IMR-90 (cell line): Measurements from ENCODE around the gene PPP2R5E. TPM values are rescaled to one million over a fixed set of nuclear protein-coding genes. Genes with fewer than 3 reads are reported as not detected.

Experiments
- ATAC-seq: fragments of 200-7000 bp; cut with Tn5 transposase; 2 replicates; pipeline ENCODE4 v1.9.1; 2020; ENCODE audit warnings: low read depth, mild to moderate bottlenecking, moderate library complexity
- BruUV-seq: library from RNA; stranded (reverse); fragments of 400-500 nt; replicated peaks from 2 replicates; lab custom pipeline; 2021; lab: Mats Ljungman, UMichigan
- CTCF ChIA-PET: fragments of 300-600 bp; formaldehyde crosslinking; extraction: SDS; loops from one replicate; lab custom pipeline; 2021; ENCODE audit warnings: antibody characterized with exemption; lab: Yijun Ruan, JAX
- POLR2A ChIA-PET: fragments of 300-600 bp; sonication (Branson Sonifier 250); formaldehyde crosslinking; loops from one replicate; lab custom pipeline; 2022; ENCODE audit warnings: antibody characterized with exemption; ENCODE audit not compliant: unreplicated experiment; lab: Charles Lee
- DNase-seq: peaks from one replicate; pipeline ENCODE4 v3.0.0; 2013
- H2AFZ ChIP-seq: replicated peaks from 2 replicates; pipeline ENCODE3; 2013; ENCODE audit warnings: low read length, mild to moderate bottlenecking; ENCODE audit not compliant: poor library complexity
- H2AK5ac ChIP-seq: 2 replicates; pipeline ENCODE4 v1.6.1; 2013; ENCODE audit warnings: low read depth, low read length, inconsistent platforms
- H2AK9ac ChIP-seq: replicated peaks from 2 replicates; pipeline ENCODE3; 2013; ENCODE audit warnings: mild to moderate bottlenecking, low read depth, low read length, moderate library complexity; ENCODE audit not compliant: poor library complexity
- H2BK120ac ChIP-seq: 2 replicates; pipeline ENCODE4 v1.6.1; 2013; ENCODE audit warnings: low read depth, low read length, inconsistent platforms
- H2BK15ac ChIP-seq: 3 replicates; pipeline ENCODE4 v1.6.1; 2013; ENCODE audit warnings: low read depth, low read length, inconsistent platforms
- H2BK20ac ChIP-seq: 2 replicates; pipeline ENCODE4 v1.6.1; 2013; ENCODE audit warnings: low read depth, mild to moderate bottlenecking, inconsistent platforms, low read length, moderate library complexity
- H2BK5ac ChIP-seq: 2 replicates; pipeline ENCODE4 v1.6.1; 2013; ENCODE audit warnings: mild to moderate bottlenecking, low read depth, low read length, inconsistent platforms; ENCODE audit not compliant: poor library complexity, severe bottlenecking
- H3K14ac ChIP-seq: replicated peaks from 2 replicates; pipeline ENCODE4 v1.6.1; 2013; ENCODE audit warnings: low read depth, low read length, inconsistent platforms
- H3K18ac ChIP-seq: 2 replicates; pipeline ENCODE4 v1.6.1; 2013; ENCODE audit warnings: low read depth, low read length, control low read depth
- H3K23ac ChIP-seq: 2 replicates; pipeline ENCODE4 v1.6.1; 2013; ENCODE audit warnings: low read depth, low read length, inconsistent platforms
- H3K27ac ChIP-seq: 2 replicates; pipeline ENCODE4 v1.5.1; 2013; ENCODE audit warnings: mild to moderate bottlenecking, control low read depth, low read length; ENCODE audit not compliant: insufficient read depth
- H3K27me3 ChIP-seq: 2 replicates; pipeline ENCODE4 v1.6.1; 2013; ENCODE audit warnings: low read length; ENCODE audit not compliant: control insufficient read depth, insufficient read depth
- H3K36me3 ChIP-seq: 2 replicates; pipeline ENCODE4 v1.6.1; 2013; ENCODE audit warnings: low read length, mixed read lengths; ENCODE audit not compliant: control insufficient read depth, insufficient read depth
- H3K4ac ChIP-seq: 2 replicates; pipeline ENCODE4 v1.6.1; 2013; ENCODE audit warnings: low read depth, low read length, inconsistent platforms
- H3K4me1 ChIP-seq: 2 replicates; pipeline ENCODE4 v1.6.1; 2013; ENCODE audit warnings: low read length, mixed read lengths; ENCODE audit not compliant: control insufficient read depth, insufficient read depth
- H3K4me2 ChIP-seq: 2 replicates; pipeline ENCODE4 v1.6.1; 2013; ENCODE audit warnings: low read depth, mild to moderate bottlenecking, control low read depth, low read length, moderate library complexity
- H3K4me3 ChIP-seq: 2 replicates; pipeline ENCODE4 v1.5.1; 2013; ENCODE audit warnings: low read depth, mild to moderate bottlenecking, control low read depth, low read length, moderate library complexity; ENCODE audit not compliant: insufficient read depth
- H3K56ac ChIP-seq: 2 replicates; pipeline ENCODE4 v1.6.1; 2013; ENCODE audit warnings: low read length, inconsistent platforms; ENCODE audit not compliant: insufficient read depth; ENCODE audit errors: extremely low read depth
- H3K79me1 ChIP-seq, 2 experiments: 2 replicates each; pipeline ENCODE4 v1.6.1; 2013; ENCODE audit warnings: low read length in 2 of 2, inconsistent platforms in 1 of 2, low read depth in 1 of 2
- H3K9ac ChIP-seq: 2 replicates; pipeline ENCODE4 v1.6.1; 2013; ENCODE audit warnings: low read depth, low read length, control low read depth
- H3K9me1 ChIP-seq: 2 replicates; pipeline ENCODE4 v1.6.1; 2013; ENCODE audit warnings: low read length, inconsistent platforms; ENCODE audit not compliant: insufficient read depth
- H3K9me3 ChIP-seq: 2 replicates; pipeline ENCODE4 v1.6.1; 2013; ENCODE audit warnings: low read length; ENCODE audit not compliant: control insufficient read depth, insufficient read depth
- H4K20me1 ChIP-seq: 2 replicates; pipeline ENCODE4 v1.6.1; 2013; ENCODE audit warnings: low read length, inconsistent platforms; ENCODE audit not compliant: insufficient read depth
- H4K5ac ChIP-seq: 2 replicates; pipeline ENCODE4 v1.6.1; 2013; ENCODE audit warnings: mild to moderate bottlenecking, low read depth, low read length, control low read depth
- H4K8ac ChIP-seq, 2 experiments: 2 replicates each; pipeline ENCODE4 v1.6.1; 2013; ENCODE audit warnings: low read depth in 2 of 2, low read length in 2 of 2, control low read depth in 1 of 2, inconsistent platforms in 1 of 2
- H4K91ac ChIP-seq: 2 replicates; pipeline ENCODE4 v1.6.1; 2013; ENCODE audit warnings: low read depth, low read length, inconsistent platforms; ENCODE audit not compliant: insufficient read depth
- CHD1 ChIP-seq: IDR thresholded peaks from 2 replicates; pipeline ENCODE4 v1.6.1; 2012; ENCODE audit warnings: low read depth, low read length, improper control_type of control experiment
- ELK1 ChIP-seq: fragments of 150-350 bp; IDR thresholded peaks from 2 replicates; pipeline ENCODE4 v1.6.1; 2016; ENCODE audit warnings: low read depth, mild to moderate bottlenecking, low read length, moderate library complexity, borderline replicate concordance
- FOS ChIP-seq: fragments of 150-350 bp; IDR thresholded peaks from 2 replicates; pipeline ENCODE4 v1.6.1; 2016; ENCODE audit warnings: low read depth, low read length
- MAFK ChIP-seq: IDR thresholded peaks from 2 replicates; pipeline ENCODE4 v1.6.1; 2012; ENCODE audit warnings: low read depth, low read length, improper control_type of control experiment
- MXI1 ChIP-seq: IDR thresholded peaks from 2 replicates; pipeline ENCODE4 v1.6.1; 2012; ENCODE audit warnings: low read depth, mild to moderate bottlenecking, low read length, moderate library complexity, borderline replicate concordance
- RCOR1 ChIP-seq: IDR thresholded peaks from 2 replicates; pipeline ENCODE4 v1.6.1; 2012; ENCODE audit warnings: mild to moderate bottlenecking, low read length, improper control_type of control experiment; ENCODE audit not compliant: insufficient replicate concordance
- RFX5 ChIP-seq: IDR thresholded peaks from 2 replicates; pipeline ENCODE4 v1.8.0; 2012; ENCODE audit warnings: low read depth, mild to moderate bottlenecking, low read length, moderate library complexity
- SMC3 ChIP-seq: fragments of 150-350 bp; IDR thresholded peaks from 2 replicates; pipeline ENCODE4 v1.6.1; 2016; ENCODE audit warnings: low read depth, mild to moderate bottlenecking, antibody characterized with exemption, low read length, moderate library complexity
- USF2 ChIP-seq: fragments of 150-350 bp; IDR thresholded peaks from 2 replicates; pipeline ENCODE4 v1.6.1; 2017; ENCODE audit warnings: mild to moderate bottlenecking, antibody characterized with exemption, low read length, low read depth
- dilution Hi-C: fragments of 300-500 bp; cut with HindIII; formaldehyde crosslinking; loops from one replicate; pipeline ENCODE4 v1.14.3; 2018; ENCODE audit warnings: low sequenced_read_pairs; ENCODE audit not compliant: unreplicated experiment
- in situ Hi-C: fragments of 300-500 bp; cut with MboI; formaldehyde crosslinking; loops from 3 replicates; pipeline ENCODE4 v1.14.3; 2019; ENCODE audit warnings: low sequenced_read_pairs, inconsistent platforms, mixed read lengths
- intact Hi-C: fragments of 100-400 bp; cut with micrococcal nuclease; formaldehyde crosslinking; loops from 2 replicates; pipeline ENCODE4 v1.10.0; 2022
- polyA plus RNA-seq, 3 experiments: library from polyadenylated mRNA; depleted of rRNA; stranded (reverse); fragments of >200 nt; gene quantifications; 2 replicates each; pipeline ENCODE4 v1.2.3, GENCODE V29; 2012; ENCODE audit warnings: low replicate concordance in 1 of 3
- total RNA-seq: library from RNA; depleted of rRNA; stranded (reverse); fragments of >200 nt; gene quantifications from 2 replicates; pipeline ENCODE4 v1.2.3, GENCODE V29; 2012

PPP2R5E gene
- total and polyA plus RNA-seq, 2 of the 4 experiments (the other 2 are of a cell fraction) = 9.7 to 12.2 TPM

- H3K27ac ChIP-seq = no peak overlapping the region
- ChIA-PET CTCF (interaction anchor here (0.6 kb wide), 1 partner anchor 272 kb away, joined by 6 read pairs; no protein-coding TSS in a partner anchor), POLR2A (no interaction called here)
- ATAC-seq (no peak), DNase-seq (no peak)
- no TSS peak for BruUV-seq
- H3K56ac ChIP-seq = no peak overlapping the region
- peaks cover 2% of the 10 kb centered on the region; the same call in 1 of the 2 replicates for H3K9me3 ChIP-seq
- H4K20me1 ChIP-seq = no peaks in the 10 kb centered on the region
- no peak overlapping the region for H4K91ac ChIP-seq
- no peak overlapping the region for H3K4me3 ChIP-seq
- no peak overlapping the region for H3K14ac ChIP-seq
- dilution Hi-C loops = no loop called here
- TF ChIP-seq MAFK (no peak), RFX5 (no peak), RCOR1 (no peak), MXI1 (no peak), USF2 (no peak), ELK1 (no peak), SMC3 (no peak), CHD1 (no peak), FOS (no peak)
- peaks cover 3% of the 10 kb centered on the region; the same call in 1 of the 2 replicates for H3K9me1 ChIP-seq
- no peak overlapping the region for H2BK15ac ChIP-seq
- no peak overlapping the region for H4K5ac ChIP-seq
- no peaks in the 10 kb centered on the region; a peak in 1 of 4 replicates for H3K79me1 ChIP-seq
- H3K4ac ChIP-seq = no peak overlapping the region
- in situ Hi-C loops = no loop called here
- H2BK20ac ChIP-seq = no peak overlapping the region
- no peak overlapping the region for H3K18ac ChIP-seq
- no peaks in the 10 kb centered on the region for H3K4me1 ChIP-seq
- no peak overlapping the region for H4K8ac ChIP-seq
- no peak overlapping the region for H2AK5ac ChIP-seq
- H2AFZ ChIP-seq = no peak overlapping the region
- no peak overlapping the region for H2BK120ac ChIP-seq
- H3K9ac ChIP-seq = no peak overlapping the region
- peaks cover under 1% of the 10 kb centered on the region; the same call in 1 of the 2 replicates for H3K36me3 ChIP-seq
- no peak overlapping the region for H2BK5ac ChIP-seq
- no peak overlapping the region for H3K4me2 ChIP-seq
- H3K27me3 ChIP-seq = no peaks in the 10 kb centered on the region
- H2AK9ac ChIP-seq = no peak overlapping the region
- no peak overlapping the region for H3K23ac ChIP-seq
- intact Hi-C loops = no loop called here
Observed at GRCh38 chr14:63367742-63368364, 175.3 kb downstream of the PPP2R5E start.
